ENCODE data around the gene LRIG2.

The LRIG2 gene

GRCh38 chr1:113133038-113133437 is 60.0 kb downstream of the LRIG2 start:
- no peak overlapping the region for H2AFZ ChIP-seq (ENCODE audit: low read length)
- no peaks in the 10 kb centered on the region; the same call in 1 of the 2 replicates for H3K36me3 ChIP-seq (ENCODE audit: insufficient read depth, low read length)
- H3F3A ChIP-seq (ENCODE audit: insufficient read depth, low read length) = no peaks in the 10 kb centered on the region
- no peaks in the 10 kb centered on the region for H3K27me3 ChIP-seq (ENCODE audit: insufficient read depth, low read length)
- no peaks in the 10 kb centered on the region for H4K20me1 ChIP-seq (ENCODE audit: insufficient read depth, low read length)
- no peaks in the 10 kb centered on the region for H3K4me1 ChIP-seq (ENCODE audit: insufficient read depth, low read length, severe bottlenecking)
- H3K4me3 ChIP-seq (ENCODE audit: low read depth, low read length, poor library complexity, severe bottlenecking) = no peak overlapping the region
- H3K4me2 ChIP-seq (ENCODE audit: low read length) = no peak overlapping the region
- H3K9me3 ChIP-seq (ENCODE audit: low read length) = no peaks in the 10 kb centered on the region
- no peak overlapping the region for H3K9ac ChIP-seq (ENCODE audit: low read length)
- H3K79me2 ChIP-seq (ENCODE audit: insufficient read depth, low read length) = no peaks in the 10 kb centered on the region
- TF ChIP-seq EZH2 (IDR thresholded peaks at IDR 0.05; ENCODE audit: borderline replicate concordance, low read length) (no peak), CTCF (IDR thresholded peaks at IDR 0.05; ENCODE audit: low read length) (no peak)
- no peaks in the 10 kb centered on the region for H3K9me2 ChIP-seq (ENCODE audit: low read depth, low read length)
- no peak overlapping the region for H3K27ac ChIP-seq (ENCODE audit: low read depth, low read length, poor library complexity, severe bottlenecking)

- Histone ChIP-seq H3K9me3 (ENCODE audit: low read length) (no peaks in the 10 kb centered on the region), H2AFZ (ENCODE audit: low read length) (no peak overlapping the region), H3K4me2 (ENCODE audit: low read length) (no peak overlapping the region), H3K9ac (ENCODE audit: low read length) (no peak overlapping the region), H3K27me3 (ENCODE audit: insufficient read depth, low read length) (no peaks in the 10 kb centered on the region), H3K27ac (ENCODE audit: low read depth, low read length, poor library complexity, severe bottlenecking) (no peak overlapping the region), H3K36me3 (ENCODE audit: insufficient read depth, low read length) (no peaks in the 10 kb centered on the region; the same call in 1 of the 2 replicates), H4K20me1 (ENCODE audit: insufficient read depth, low read length) (no peaks in the 10 kb centered on the region), H3K4me1 (ENCODE audit: insufficient read depth, low read length, severe bottlenecking) (no peaks in the 10 kb centered on the region), H3K4me3 (ENCODE audit: low read depth, low read length, poor library complexity, severe bottlenecking) (no peak overlapping the region), H3F3A (ENCODE audit: insufficient read depth, low read length) (no peaks in the 10 kb centered on the region), H3K9me2 (ENCODE audit: low read depth, low read length) (no peaks in the 10 kb centered on the region), H3K79me2 (ENCODE audit: insufficient read depth, low read length) (no peaks in the 10 kb centered on the region)
- TF ChIP-seq CTCF (IDR thresholded peaks at IDR 0.05; ENCODE audit: low read length) (no peak), EZH2 (IDR thresholded peaks at IDR 0.05; ENCODE audit: borderline replicate concordance, low read length) (no peak)
Observed at GRCh38 chr1:113133759-113134158, 60.8 kb downstream of the LRIG2 start.

- Histone ChIP-seq H3K4me1 (ENCODE audit: insufficient read depth, low read length, severe bottlenecking) (no peaks in the 10 kb centered on the region), H3F3A (ENCODE audit: insufficient read depth, low read length) (no peaks in the 10 kb centered on the region), H3K9me2 (ENCODE audit: low read depth, low read length) (no peaks in the 10 kb centered on the region), H3K79me2 (ENCODE audit: insufficient read depth, low read length) (no peaks in the 10 kb centered on the region), H3K9me3 (ENCODE audit: low read length) (no peaks in the 10 kb centered on the region), H3K36me3 (ENCODE audit: insufficient read depth, low read length) (no peaks in the 10 kb centered on the region; the same call in 1 of the 2 replicates), H3K4me3 (ENCODE audit: low read depth, low read length, poor library complexity, severe bottlenecking) (no peak overlapping the region), H2AFZ (ENCODE audit: low read length) (no peak overlapping the region), H3K9ac (ENCODE audit: low read length) (no peak overlapping the region), H4K20me1 (ENCODE audit: insufficient read depth, low read length) (no peaks in the 10 kb centered on the region), H3K27me3 (ENCODE audit: insufficient read depth, low read length) (no peaks in the 10 kb centered on the region), H3K4me2 (ENCODE audit: low read length) (no peak overlapping the region), H3K27ac (ENCODE audit: low read depth, low read length, poor library complexity, severe bottlenecking) (no peak overlapping the region)
- TF ChIP-seq EZH2 (IDR thresholded peaks at IDR 0.05; ENCODE audit: borderline replicate concordance, low read length) (no peak), CTCF (IDR thresholded peaks at IDR 0.05; ENCODE audit: low read length) (no peak)
Observed at GRCh38 chr1:113135460-113135859, 62.5 kb downstream of the LRIG2 start.

Measured in OCI-LY1 (cell line).